Stimulated activated CD4-positive, alpha-beta T cell treated with anti-CD3 and anti-CD28 coated beads, Interleukin-12 subunit alpha, Interleukin-12 subunit beta, amount 100 ng/mL, for 24 hours (primary cell): Measurements from ENCODE around the gene POLR1C.
"Not testable (repeated sequence)": the region's sequence is repeated elsewhere in the genome, so short reads cannot be mapped to it uniquely, and the experiment has no call there.

Experiments used
- DNase-seq, 2 experiments: peaks; one replicate each; pipeline ENCODE4 v3.0.0-alpha.2; 2020; ENCODE audit warnings: low read depth in 2 of 2

The POLR1C gene, protein sequence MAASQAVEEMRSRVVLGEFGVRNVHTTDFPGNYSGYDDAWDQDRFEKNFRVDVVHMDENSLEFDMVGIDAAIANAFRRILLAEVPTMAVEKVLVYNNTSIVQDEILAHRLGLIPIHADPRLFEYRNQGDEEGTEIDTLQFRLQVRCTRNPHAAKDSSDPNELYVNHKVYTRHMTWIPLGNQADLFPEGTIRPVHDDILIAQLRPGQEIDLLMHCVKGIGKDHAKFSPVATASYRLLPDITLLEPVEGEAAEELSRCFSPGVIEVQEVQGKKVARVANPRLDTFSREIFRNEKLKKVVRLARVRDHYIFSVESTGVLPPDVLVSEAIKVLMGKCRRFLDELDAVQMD

DNA sequence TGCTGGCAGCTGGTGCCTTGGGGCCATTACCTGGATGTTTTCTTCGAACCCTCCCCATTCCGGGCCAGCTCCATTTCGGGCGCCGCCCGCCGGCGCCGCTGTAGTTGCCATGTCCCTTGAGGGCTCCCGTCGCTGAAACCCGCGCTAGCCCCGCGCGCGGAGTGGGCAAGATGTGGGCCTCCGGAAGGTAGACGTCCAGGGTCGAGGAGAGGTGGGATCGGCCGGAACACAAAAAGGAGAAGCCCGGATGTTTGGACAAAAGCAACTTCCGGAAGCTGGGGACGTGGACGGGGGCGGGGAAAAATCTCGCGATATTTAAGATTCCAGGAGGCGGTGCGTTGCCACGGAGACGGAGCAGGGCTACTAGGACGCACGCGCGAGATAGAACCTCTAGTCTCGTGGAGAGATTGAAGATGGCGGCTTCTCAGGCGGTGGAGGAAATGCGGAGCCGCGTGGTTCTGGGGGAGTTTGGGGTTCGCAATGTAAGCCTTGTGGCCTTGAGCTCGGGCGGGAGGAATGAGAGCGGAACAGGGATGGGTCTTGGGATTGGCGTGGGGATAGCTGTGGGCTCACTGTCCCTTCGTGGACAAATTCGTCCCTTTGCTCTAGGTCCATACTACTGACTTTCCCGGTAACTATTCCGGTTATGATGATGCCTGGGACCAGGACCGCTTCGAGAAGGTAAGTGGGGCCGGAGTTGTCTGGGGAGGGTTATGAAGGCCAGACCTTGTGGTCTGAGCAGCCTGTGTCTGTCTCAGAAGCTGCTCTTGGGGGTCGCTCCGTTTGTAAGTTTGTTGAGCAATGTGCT, at the start of gene POLR1C, which contains the start of gene YIPF3:
Gene POLR1C, plus strand, starts transcription at position 393 of the 808 bp plus-strand sequence. Its CDS starts 21 bp downstream, at position 414.
Gene YIPF3, minus strand, starts transcription at position 230 of the 808 bp plus-strand sequence. Its CDS starts 119 bp downstream, at position 111.
- peak; percentile 94 to 97 for DNase-seq

DNA sequence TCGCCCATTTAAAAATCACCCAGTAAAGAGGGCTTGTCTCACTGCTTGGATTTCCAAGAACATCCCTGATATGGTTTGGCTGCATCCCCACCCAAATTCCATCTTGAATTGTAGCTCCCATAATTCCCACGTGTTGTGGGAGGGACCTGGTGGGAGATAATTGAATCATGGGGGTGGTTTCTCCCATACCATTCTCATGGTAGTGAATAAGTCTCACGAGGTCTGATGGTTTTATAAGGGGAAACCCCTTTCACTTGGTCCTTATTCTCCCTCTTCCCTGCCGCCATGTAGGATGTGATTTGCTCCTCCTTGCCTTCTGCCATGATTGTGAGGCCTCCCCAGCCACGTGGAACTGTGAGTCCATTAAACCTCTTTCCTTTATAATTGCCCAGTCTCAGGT, 49.6 kb upstream of the POLR1C start:
- DNase-seq: not testable (repeated sequence)

DNA sequence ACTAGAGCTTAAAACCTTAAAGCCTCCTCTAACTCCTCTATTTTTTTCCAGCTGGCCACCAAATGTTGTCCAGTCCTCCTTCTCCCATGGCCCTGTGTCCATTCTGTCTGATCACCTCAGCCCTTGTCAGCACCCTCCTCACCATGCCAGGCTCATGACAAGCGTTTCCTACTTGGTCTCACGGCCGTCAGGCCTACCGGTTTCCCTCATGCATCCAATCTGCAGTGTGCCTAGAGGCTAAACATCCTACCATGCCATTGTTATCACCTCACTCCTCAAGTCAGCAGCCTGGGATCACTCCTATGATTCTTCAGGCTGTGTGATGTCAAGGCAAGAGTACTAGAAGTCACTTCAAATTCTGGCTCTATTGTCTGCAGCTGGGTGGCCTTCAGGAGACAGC, 49.1 kb upstream of the POLR1C start:
- no peak for DNase-seq

DNA sequence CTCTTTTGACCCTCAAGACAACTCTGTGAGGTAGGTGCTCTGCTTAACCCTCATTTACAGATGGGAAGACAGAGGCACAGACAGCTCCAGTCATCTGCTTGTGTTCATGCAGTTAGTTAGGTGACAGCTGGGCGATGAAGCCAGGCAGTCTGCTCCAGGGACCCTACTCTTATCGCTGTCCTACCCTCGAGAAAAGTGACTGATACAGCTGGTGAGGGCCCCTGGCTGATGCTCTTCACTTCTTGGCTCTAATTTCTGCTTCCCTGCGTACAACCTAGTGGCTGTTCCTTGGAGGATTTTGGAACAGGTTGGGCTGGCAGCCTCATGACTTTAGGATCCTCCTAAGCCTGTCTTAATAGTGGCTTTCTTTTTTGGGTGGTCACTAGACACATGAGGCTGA, 48.6 kb upstream of the POLR1C start:
- DNase-seq: no peak

DNA sequence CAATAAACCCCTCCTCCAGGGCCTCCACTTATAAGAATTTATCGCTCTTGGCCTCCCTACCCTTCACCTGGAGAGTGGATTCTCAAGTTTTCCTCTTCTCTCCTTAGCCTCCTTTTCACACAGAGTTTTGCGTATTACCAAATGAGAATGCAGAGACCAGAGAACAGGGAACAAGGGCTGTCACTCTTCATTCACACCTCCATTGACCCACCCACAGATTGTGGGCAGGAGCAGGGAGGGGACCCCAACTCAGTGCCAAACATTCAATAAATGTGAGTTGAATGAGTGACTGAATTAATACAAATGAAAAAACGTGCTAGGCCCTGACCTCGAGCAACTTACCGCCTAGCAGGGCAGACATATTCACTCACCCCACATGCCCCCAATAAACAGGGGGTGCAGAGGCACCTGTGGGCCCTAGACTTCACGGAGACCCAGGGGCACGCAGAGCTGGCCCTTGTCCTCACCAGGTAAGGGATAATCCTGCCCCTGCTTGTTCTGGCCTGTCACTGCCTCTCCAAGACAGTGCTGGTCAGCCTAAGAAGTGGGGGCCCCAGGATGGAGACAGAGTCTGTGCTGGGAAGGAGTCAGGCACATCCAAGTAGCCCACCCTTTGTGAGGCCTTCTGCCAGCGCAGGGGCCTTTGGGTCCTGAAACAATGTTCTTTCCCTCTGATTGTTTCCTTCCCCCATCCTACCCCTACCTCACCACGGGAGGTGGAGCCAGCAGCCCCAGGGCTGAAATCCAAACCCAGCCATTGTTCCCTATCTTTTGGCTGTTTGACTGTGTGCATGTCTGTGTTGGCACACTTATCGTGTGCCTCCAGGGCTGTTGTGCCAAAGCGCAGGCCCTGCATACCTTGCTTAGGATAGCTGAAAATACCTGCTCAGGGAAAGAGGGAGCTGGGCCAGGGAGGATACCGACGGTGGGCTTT, 47.9 kb upstream of the POLR1C start:
- no peak for DNase-seq

DNA sequence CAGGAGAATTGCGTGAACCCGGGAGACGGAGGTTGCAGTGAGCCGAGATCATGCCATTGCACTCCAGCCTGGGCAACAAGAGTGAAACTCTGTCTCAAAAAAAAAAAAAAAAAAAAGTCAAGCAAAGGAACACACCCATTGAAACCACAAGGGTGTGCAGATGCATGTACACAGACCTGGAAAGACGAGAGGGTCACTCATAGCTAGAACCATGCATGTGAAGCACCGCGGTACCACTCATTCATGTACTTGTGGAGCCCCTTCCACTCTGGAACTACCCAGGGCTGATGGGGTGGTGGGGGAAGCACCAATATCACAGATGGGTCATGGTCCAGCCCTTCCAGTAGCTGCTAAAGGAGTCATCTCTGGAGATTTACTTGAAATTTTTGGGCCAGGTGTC, 46.9 kb upstream of the POLR1C start:
- no peak for DNase-seq

DNA sequence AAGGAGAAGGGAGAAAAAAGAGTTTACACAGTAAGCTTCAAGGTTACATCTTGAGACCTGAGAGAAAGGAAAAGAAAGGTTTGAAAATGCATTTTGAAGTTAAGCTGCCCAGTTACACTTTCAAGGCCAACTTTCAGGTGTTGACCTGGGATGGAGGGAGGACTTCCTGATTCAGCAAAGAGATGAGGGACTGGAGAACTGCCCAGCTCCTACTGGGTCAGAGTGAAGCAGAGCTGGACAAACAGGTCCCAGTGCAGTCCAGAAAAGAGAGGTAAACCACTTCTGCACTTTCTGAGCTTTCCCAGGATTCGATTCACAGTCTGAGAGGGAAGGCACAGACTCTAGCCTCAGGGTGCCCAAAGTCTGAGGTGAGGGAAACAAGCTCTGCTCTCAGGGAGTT, 45.5 kb upstream of the POLR1C start:
- DNase-seq: no peak

DNA sequence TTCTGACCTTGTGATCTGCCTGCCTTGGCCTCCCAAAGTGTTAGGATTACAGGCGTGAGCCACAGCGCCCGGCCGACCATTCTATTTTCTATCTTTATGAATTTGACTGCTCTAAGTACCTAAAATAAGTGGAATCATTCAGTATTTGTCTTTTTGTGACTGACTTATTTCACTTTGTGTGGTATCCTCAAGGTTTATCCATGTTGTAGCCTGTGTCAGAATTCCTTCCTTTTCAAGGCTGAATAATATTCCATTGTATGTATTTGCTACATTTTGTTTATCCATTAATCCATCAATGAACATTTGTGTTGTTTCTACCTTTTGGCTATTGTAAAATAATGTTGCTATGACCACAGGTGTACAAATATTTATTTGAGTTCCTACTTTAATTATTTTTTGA, 44.4 kb upstream of the POLR1C start:
- no peak for DNase-seq

DNA sequence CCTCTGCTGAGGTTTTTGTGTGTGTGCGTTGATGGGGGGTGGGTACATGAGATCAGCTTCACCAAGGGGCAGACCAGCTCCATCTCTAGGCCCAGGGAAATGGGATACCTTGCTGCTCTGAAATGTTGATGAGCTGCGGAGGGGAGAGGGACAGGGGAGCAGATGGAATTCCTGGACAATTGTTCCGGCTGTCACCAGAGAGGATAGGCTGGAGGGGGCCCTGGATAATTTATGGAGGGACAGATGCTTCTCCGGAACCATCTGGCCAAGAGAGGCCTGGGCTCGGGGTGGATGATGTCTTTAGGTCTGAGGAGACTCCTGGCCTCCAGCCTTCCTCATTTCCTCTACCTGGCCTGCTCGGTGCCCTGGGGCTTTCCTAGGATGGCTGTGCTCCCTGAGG, 41.4 kb upstream of the POLR1C start:
- DNase-seq: no peak

DNA sequence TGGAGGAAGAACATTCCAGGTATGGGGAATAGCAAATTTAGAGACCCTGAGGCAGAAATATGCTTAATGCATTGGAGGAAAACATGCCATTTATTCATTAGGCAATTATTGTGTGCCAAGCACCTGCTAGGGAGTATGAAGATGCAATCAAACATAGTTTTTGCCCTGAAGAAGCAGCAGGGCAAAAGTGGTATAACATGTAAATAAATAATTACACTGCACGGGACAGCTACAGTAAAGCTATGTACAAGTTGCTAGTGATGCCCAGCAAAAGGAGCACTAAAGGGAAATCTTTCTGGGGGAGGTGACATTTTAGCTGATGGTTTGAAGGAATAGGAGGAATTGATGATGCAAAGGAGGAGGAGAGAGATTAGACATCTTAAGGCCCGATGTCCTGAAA, 40.1 kb upstream of the POLR1C start:
- DNase-seq: no peak

DNA sequence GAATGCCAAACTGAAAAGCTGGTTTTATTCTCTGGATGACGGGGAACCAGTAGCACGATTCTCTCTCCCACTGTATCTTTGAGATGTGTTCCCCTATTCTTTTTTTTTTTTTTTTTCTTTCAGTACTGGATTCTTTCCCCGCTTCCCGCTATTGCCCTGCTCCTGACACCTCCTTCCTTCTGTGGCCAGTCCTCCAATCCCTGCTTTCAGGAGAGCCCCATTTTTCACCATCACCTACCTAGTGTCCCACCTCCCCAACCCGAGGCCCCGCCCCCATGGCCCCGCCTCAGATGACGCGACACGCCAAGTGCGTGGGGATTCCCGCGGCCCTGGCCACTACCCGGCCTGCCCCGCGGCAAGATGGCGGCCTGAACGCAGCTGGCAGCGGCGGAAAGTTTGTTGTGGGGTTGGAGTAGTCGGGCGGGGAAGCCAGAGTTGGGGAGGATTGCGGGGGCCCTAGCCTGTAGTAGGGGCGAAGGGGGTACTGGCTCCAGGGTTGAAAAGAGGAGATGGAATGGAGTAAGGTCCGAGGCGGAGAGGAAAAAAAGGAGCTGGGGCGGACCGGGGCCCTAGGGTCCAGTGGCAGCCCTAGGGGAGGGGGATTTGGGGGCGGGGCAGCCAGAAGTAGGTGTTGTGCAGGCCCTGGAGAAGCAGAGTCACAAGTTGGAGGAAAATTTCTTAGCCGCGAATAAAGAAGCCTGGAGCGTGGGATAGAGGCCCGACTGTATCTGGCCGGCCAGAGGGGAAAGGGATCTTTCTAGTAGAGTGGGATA, 39.5 kb upstream of the POLR1C start, which contains the start of gene TJAP1:
Gene TJAP1, plus strand, starts transcription at position 336 of the 773 bp plus-strand sequence. CDS start 21,432 bp downstream, outside the sequence.
- DNase-seq: peak; percentile 94 to 99

DNA sequence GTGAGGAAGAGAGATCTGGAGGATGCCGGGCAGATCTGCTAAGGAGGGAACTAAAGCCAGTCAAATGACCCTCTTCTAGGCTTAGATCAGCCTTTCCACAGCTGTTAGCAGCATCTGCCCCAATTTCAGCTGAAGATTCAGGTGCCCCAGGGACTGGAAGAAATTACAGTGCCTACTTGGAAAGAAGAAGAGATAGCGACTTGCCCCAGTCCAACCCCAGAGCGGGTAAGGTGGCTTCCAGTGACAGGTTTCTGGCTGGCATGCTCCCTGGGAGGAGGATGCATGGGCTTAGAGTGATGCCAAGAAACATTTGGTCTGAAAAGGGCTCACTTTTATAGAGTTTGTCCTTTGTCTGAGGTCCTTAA, 38.9 kb upstream of the POLR1C start:
- no peak for DNase-seq

DNA sequence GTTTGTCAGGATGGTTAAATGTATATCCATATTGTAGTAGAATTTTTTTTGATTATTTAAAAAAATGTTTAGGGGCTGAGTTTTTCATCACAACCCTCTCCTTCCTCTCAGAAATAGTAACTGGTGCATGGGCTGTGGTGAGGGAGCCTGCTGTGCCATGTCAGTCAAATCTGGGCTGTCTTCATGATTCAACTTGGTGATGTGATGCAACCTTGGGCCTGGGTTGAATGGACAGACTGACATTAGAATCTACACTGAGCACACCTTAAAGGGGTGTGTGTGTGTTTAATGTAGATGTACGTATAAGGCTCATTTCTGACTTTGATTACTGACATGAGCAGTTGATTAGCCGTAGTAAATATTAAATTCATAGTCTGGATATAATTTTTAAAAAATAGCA, 35.8 kb upstream of the POLR1C start:
- no peak for DNase-seq

DNA sequence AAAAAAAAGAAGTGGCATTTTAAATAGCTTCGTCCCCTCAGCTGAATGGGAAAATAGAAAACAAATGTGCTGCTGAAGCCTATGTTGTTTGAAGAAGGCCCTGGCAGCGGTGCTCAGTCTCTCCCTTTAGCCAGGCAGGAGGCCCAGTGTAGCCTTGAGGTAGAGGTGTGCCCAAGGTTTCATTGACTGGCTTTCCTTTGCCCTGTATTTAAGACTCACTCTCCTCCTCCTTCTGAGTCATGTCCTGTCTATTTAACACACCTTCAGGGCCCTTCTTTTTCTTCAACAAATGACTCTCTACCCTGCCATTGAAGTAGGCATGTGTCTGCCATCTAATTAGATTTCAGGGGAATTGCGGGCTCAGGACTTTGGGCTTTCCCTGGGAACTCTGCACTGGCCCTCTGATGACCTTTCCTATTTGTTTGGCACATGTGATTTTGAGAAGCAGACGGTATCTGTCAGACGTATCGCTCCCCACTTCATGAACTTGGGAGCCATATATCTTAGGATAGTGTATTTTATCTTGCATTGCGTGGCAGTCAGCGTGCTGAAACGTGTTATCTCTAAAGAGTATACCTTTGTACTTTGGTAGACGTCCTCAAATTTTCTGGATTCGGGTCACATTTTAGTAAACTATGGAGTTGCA, 35.2 kb upstream of the POLR1C start:
- DNase-seq: no peak

DNA sequence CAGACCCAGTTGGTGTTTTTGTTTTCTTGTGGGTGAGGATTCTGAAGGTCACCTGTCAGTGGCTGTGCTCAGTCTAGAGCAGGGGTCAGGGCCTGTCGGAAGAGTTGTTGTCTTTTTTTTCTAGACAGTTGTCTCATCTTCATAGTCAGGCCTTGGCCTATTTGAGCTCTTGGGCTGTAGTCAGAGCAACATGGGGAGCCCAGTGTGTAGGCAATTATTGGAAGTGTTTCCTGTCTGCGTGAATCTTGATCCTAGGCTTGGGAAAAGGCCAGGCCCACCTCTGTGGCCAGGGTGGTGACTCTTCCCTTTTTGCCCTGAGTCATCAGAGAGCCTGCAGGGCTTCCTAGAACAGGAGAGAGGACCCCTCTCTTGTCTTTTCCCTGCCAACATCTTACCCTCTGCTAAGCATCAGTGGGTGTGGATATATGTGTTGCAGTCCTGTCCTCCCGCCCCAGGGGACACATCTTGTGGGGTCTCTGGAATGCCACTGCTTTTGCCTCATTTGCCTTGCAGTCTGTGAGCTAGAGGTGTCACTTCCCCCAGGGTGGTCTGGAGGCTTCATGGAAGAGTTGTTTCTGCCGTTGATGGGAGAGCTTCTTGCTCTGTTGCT, 28.1 kb upstream of the POLR1C start:
- no peak for DNase-seq

DNA sequence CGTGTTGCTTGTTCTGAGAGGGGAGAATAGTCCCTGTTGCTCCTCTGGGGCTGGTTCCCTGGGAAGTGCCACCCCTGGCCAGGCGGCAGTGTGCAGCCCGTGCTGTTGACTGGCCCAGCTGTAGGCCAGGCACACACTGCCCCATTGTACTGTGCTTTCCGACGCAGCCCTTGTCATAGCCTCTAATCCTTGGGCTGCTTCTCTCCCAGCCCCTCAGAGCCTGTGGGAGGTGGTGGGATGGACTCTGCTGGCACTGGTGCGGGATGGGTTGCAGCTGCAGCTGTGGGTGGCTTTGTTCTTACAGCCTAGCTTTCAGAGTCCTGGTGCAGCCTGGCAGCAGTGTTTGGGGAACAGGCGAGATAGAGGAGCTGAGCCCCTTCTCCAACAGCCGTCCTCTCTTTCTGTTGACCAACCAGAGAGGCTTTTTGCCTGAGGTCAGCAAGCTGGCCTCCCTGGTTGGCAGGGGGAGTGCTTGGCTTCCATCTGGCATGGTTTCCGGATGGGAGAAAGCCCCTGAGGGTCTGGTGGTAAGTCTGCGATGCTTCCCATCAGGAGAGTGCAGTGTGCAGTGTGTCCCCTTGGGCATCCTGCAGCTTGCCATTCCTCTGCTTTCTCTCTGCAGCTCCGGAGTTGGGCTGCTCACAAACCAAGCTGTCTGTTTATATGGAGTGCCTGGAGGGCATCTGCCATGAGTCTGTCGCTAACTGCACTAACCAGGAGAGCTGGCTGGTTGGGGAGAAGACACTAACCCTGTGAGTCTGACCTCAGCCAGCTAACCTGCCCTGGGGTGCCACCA, 27.4 kb upstream of the POLR1C start:
- DNase-seq: no peak

DNA sequence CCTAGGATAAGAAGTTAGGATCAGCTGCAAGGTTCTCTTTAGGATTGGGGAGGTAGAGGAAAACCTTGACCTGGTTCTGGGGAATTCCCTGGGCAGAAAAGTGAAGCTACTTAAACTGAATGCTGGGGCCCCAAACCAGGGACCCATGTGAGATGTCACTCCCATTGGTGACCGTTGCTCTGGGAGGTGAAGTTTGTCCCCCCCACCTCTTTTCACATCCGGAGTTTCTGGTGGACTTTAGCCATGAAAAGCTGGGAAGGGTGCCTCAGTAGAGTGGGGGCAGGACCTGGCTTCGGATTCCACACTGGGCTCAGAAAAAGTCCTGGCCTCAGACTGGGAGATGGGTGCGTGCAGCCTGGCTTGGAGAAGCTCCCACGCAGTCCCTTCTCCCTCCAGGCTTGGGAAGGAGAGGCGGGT, 26.4 kb upstream of the POLR1C start:
- DNase-seq: no peak

DNA sequence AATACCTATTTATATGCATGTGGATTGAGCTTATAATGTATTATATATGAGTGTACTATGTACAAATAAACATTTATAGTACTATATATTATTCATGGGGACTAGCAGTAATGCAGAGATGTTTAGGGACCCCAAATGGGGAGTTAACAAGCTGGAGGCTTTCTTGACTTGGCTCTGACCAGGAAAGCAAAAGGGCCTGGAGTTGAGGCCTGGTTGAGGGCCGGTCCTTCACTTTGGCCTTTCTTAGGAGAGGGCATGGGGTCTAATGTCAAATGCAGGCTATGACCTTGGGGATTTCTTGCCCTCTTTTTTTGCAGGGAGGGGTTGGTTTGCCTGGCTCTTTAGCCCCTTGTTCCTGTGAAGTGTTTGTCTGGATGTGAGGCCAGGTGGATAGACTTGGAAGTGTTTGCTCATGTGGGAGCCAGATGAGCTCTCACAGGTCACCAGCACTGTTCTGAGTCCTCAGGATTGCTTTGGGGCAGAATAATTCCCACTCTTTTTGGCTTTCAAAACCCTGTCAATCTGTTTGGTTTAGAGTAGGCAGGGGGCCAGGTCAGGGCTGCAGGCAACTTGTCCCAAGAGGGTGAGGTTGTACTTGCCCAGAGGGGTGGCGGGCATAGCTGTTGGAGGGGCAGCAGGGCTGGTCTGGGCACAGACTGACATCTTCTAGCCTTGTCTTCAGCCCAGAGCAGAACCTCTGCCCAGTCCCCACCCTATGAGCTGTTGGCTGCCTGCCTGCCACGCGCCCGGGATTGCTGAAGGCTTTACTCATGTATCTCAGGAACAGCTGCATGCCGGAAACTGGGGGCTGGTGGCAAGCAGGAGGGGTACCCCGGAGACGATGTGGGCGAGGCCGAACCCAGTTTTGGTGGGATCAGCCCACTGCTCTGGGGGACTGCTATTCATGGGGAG, 24.9 kb upstream of the POLR1C start:
- no peak for DNase-seq
